Left ventricle myocardium inferior (tissue), 1 donor: ENCODE measurements around the gene SNX8. TPM values are rescaled to one million over a fixed set of nuclear protein-coding genes. Genes with fewer than 3 reads are reported as not detected.
A peak's percentile ranks its signal among the peaks of the same experiment; 100 is the strongest.

Experiments used
- DNase-seq: peaks from one replicate; pipeline ENCODE4 v3.0.0-alpha.2; 2020
- H3K27ac ChIP-seq: fragments of 200-600 bp; replicated peaks from 2 replicates; pipeline ENCODE4 v1.8.0; 2021
- H3K27me3 ChIP-seq: fragments of 200-600 bp; 2 replicates; pipeline ENCODE4 v1.8.0; 2021; ENCODE audit warnings: low read depth
- H3K36me3 ChIP-seq: fragments of 200-600 bp; 2 replicates; pipeline ENCODE4 v1.8.0; 2021
- H3K4me1 ChIP-seq: fragments of 200-600 bp; 2 replicates; pipeline ENCODE4 v1.8.0; 2021
- H3K4me3 ChIP-seq: fragments of 200-600 bp; 2 replicates; pipeline ENCODE4 v1.8.0; 2021; ENCODE audit warnings: mild to moderate bottlenecking, moderate library complexity
- H3K9me3 ChIP-seq: fragments of 200-600 bp; replicated peaks from 2 replicates; pipeline ENCODE4 v1.8.0; 2021
- CTCF ChIP-seq: fragments of 200-600 bp; IDR thresholded peaks from 2 replicates; pipeline ENCODE4 v1.8.0; 2021; ENCODE audit warnings: antibody characterized with exemption, mild to moderate bottlenecking, borderline replicate concordance
- intact Hi-C: fragments of 100-400 bp; cut with micrococcal nuclease; formaldehyde crosslinking; loops from one replicate; pipeline ENCODE4 v1.11.0; 2022
- total RNA-seq: library from RNA; stranded (reverse); fragmentation: NEBNext Ultra II Directional; extraction: Animal tissue kit (Norgen Biotek cat#: 25700); gene quantifications from one replicate; pipeline ENCODE4 v1.2.1, GENCODE V29; 2021
- donor health status: DM: no; HTN: yes; CAD: no; lungs with severe emphysema.

Gene SNX8
- total RNA-seq, 1 donor from 2014 or later: 16.8 TPM

GRCh38 chr7:2283074-2283473 is 31.2 kb downstream of the SNX8 start:
- Histone ChIP-seq H3K27me3 (no peaks in the 10 kb centered on the region), H3K4me3 (no peak overlapping the region), H3K36me3 (no peaks in the 10 kb centered on the region), H3K4me1 (peaks cover 15% of the 10 kb centered on the region), H3K27ac (no peak overlapping the region), H3K9me3 (no peaks in the 10 kb centered on the region)
- intact Hi-C loops: no loop called here
- no peak for DNase-seq
- TF ChIP-seq CTCF: no peak

- Histone ChIP-seq H3K4me3 (no peak overlapping the region), H3K27ac (peak overlapping the region; percentile 51), H3K36me3 (peaks cover 5% of the 10 kb centered on the region), H3K9me3 (no peaks in the 10 kb centered on the region), H3K4me1 (peaks cover 15% of the 10 kb centered on the region), H3K27me3 (no peaks in the 10 kb centered on the region)
- no peak for TF ChIP-seq CTCF
- DNase-seq: no peak
- intact Hi-C loops: no loop called here
These were observed 32.0 kb downstream of the SNX8 start for GRCh38 chr7:2282185-2282751.

- peak overlapping the region; percentile 51 for H3K27ac ChIP-seq
- DNase-seq: peak; percentile 22
- H3K4me3 ChIP-seq: no peak overlapping the region
These were observed 32.7 kb downstream of the SNX8 start for GRCh38 chr7:2281541-2281940.

GRCh38 chr7:2280424-2280823 is 33.8 kb downstream of the SNX8 start:
- Histone ChIP-seq H3K4me3 (no peak overlapping the region), H3K27ac (no peak overlapping the region), H3K4me1 (peaks cover 15% of the 10 kb centered on the region), H3K9me3 (no peaks in the 10 kb centered on the region), H3K36me3 (peaks cover 10% of the 10 kb centered on the region), H3K27me3 (no peaks in the 10 kb centered on the region)
- DNase-seq: no peak
- no peak for TF ChIP-seq CTCF
- intact Hi-C loops: no loop called here

More at GRCh38 chr7:2281541-2281940, 32.7 kb downstream of the SNX8 start:
- Histone ChIP-seq H3K27me3 (no peaks in the 10 kb centered on the region), H3K36me3 (peaks cover 10% of the 10 kb centered on the region), H3K4me1 (peaks cover 15% of the 10 kb centered on the region), H3K9me3 (no peaks in the 10 kb centered on the region)
- intact Hi-C loops: no loop called here
- TF ChIP-seq CTCF: no peak

DNA sequence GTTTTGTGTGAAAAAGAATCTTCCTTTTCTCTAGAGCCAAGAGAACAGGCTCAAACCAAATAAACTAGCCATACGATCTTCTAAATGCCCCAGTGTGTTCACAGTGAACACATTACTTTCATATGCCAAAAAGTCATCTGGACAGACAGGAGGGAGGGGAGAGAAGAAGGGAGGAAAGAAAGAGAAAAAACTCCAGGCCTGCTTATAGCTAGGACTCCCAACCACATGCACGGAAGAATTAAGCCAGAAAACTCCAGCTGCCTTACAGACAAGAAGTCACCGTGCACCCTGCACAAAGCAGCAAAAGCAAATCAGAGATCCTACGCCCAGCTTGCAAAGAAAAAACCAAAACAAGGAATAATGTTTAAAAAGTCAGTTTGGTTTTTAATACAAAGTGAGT is 34.3 kb downstream of the SNX8 start:
- H3K4me1 ChIP-seq: peaks cover 15% of the 10 kb centered on the region
- H3K27ac ChIP-seq: no peak overlapping the region
- intact Hi-C loops: no loop called here
- no peak for DNase-seq
- TF ChIP-seq CTCF: no peak
- H3K9me3 ChIP-seq: no peaks in the 10 kb centered on the region
- H3K36me3 ChIP-seq: peaks cover 10% of the 10 kb centered on the region
- no peak overlapping the region for H3K4me3 ChIP-seq
- H3K27me3 ChIP-seq: no peaks in the 10 kb centered on the region
